Stimulated activated CD4-positive, alpha-beta T cell treated with anti-CD3 and anti-CD28 coated beads, TNF-alpha, amount 100 ng/mL, for 1 hour (primary cell): Measurements from ENCODE around the gene DPH2.

Experiments used
- DNase-seq, 3 donors: peaks; one replicate each; pipeline ENCODE4 v3.0.0-alpha.2; 2020; ENCODE audit warnings: low read depth in 3 of 3, low spot score in 1 of 3

DPH2 gene

DNA sequence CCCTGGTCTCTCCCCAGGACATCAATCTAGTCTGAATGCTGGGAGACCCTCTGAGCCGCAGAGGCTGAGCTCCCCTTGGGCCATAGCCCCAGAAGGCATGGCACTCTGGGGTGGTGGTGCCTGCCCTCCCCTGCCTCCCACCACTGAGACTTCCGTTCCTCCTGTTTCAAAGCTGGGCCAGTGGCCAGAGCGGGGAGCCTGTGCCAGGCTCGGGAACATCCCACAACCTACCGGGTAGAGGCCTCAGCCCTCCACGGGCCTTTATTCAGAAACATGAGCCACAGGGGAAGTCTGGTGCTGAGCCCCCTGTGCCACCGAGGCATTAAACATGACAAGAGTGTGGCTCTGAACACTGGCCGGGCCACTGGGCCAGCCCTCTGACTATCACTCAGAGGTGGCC is 29.6 kb downstream of the DPH2 start:
- no peak for DNase-seq

DNA sequence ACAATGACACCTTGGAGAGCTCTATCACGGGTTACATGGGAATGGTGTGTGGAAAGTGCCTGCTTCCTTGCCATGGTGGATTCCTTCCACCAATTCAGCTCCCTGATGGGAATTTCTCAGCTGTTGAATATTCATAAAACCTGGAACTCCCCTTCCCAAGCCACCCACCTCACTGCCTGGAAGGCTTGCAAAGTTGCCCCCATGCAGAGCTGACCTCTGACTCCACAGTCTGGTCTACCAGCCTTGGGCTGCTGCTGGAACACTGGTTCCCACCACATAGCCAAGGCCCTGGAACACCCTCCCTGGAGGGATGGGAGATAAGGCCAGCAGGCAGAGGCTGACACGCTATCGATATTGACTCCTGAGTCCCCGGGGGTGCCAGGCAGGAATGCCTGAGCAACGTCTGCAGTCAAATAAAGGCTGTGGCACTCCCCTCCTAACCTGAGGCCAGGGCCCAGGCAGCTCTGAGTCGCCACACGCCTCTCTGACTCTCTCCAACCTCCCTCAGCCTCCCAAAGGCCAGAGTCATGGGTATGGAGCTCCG is 30.4 kb downstream of the DPH2 start:
- DNase-seq: no peak

- no peak for DNase-seq
These were observed 32.4 kb downstream of the DPH2 start for GRCh38 chr1:44002165-44002564.

GRCh38 chr1:44002606-44003157 is 32.9 kb downstream of the DPH2 start:
- DNase-seq: no peak

DNA sequence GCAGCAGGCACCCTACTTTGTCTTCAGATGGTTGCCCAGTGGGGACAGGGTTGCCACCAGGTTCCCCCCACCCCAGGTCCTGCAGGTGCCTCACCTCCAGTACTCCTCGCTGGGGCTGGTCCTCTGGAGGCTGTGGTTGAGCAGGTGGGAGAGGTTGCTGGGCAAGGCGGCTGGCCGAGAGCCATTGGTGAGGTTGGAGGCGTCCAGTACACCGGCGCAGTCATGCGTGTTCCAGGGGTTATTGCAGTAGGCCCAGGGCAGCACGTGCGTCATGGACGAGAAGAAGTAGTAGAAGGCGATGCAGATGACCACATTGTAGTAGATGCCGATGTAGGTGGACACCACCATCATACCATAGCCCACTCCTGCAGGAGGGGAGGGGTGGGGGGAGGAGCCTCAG is 38.4 kb downstream of the DPH2 start:
- DNase-seq: no peak

DNA sequence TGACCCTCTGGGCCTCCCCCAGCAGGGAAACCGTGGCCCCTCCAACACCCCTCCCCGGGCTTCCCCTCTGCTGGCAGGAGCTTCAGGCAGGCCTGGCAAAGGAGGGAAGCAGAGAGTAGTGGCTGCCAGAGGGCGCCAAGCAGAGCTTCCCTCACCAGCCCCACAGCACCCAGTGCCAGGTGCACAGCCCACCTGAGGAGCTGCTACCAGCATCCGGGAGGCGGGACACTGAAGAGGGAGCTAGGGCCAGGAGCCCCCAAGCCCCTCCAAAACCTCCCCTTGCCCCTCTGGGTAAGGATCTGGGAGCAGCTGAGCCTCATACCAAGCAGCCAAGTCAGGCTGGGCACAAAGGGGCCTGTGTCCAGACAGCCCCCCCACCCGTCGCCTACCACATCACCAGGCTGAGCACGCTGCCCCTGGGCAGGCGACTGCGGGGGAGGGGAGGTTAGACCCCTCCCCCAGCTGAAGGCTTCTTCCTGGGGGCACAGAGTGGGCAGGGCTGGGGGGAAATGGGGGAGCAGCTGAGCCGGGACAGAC is 41.2 kb downstream of the DPH2 start:
- DNase-seq: no peak

- DNase-seq: no peak
These were observed 42.6 kb downstream of the DPH2 start for GRCh38 chr1:44012404-44012803.

DNA sequence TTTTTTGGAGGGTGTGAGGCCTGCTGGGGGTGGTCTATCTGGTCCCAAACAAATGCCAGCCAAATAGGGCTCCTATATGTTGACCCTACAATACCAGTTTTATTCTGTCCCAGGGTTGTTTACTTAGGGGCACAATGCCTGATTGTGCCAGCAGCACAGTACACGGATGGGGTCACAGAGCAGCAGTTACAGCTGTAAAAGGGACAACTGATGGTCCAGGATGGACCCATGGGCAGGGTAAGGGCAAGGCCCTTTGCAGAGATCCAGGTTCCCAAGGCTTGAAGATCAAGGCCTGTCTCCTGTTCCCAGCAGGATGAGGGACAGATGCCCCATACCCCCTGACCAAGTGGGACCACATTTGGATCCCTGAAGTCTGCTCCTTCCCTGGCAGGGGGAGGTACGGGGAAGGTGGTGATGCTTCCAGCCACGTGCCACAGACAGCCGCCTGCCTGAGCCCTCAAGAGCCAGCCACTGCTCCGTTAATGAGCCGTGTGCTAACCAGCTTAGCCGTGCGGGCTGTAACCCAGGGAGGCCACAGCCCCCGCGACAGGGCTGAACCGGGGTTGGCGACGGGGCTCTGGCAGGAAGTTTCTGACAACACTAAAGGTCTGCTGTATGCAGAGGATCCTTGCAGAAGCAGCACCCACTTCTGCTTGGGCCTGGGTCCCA is 43.3 kb downstream of the DPH2 start:
- DNase-seq: no peak

DNA sequence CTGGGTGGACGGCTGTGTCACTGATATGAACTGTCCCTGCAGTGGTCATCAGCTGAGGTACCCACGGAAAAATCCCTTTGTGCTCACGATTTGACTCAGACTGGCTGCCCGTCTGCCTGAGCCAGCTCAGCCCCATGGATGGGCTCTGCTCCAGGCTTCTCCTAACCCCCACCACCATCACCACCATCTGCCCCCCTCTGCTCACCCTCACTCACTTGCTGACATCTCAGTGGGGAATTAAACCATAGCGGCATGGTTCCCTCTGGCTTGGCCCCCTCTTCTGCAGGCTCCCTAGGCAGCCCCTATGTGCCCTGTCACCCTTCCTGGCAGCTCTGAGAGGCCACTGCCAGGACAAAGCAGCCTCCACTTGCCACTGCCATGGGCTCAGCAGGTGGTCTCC is 44.1 kb downstream of the DPH2 start:
- DNase-seq: no peak

- no peak for DNase-seq
These were observed 44.7 kb downstream of the DPH2 start for GRCh38 chr1:44014365-44015104.

- DNase-seq: no peak
These were observed 45.4 kb downstream of the DPH2 start for GRCh38 chr1:44015206-44015605.

DNA sequence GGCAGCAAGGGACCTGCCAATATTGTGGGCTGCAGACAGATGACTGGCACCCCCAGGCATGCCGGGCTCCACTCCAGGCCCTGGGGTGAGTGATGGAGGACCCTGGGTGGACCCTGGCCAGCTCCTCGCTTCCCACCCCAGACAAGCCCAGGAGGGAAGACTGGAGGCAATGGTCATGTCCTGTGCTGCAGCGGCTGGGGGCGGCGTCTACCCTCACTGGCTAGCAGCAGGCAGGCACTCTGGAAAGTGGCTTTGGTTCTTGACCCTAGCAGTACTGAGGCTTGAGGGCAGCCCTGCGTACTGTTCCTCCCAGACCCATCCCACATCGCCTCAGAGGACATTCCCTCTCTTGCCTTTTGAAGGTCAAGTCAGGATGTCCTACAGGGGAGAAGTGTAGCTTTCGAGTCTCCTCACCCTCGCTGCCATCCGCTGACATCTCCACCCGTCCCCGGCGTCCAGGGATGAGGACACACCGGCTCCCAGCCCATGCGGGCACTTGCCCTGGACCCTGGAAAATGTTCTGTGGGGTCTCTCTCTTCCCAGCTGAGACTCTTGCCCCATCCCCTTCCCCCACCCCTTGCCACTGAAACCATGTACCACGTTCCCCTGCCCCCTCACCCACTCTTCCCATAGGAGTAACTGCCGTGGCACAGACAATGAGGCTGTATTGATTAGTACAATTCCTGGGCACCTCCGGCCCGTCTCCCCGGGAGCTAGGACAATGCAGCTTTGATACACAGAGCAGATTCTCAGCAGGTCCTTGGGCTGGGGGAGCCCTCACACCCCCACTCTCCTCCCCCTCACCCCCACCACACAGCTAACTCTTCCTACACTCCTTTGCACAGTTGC is 46.5 kb downstream of the DPH2 start:
- DNase-seq: no peak

- no peak for DNase-seq
These were observed 47.1 kb downstream of the DPH2 start for GRCh38 chr1:44016890-44017400.

- DNase-seq: no peak
These were observed 49.7 kb downstream of the DPH2 start for GRCh38 chr1:44019466-44019948.

GRCh38 chr1:44020464-44020863 is 50.7 kb downstream of the DPH2 start:
- DNase-seq: no peak

GRCh38 chr1:44021156-44021555 is 51.3 kb downstream of the DPH2 start:
- DNase-seq: no peak

DNA sequence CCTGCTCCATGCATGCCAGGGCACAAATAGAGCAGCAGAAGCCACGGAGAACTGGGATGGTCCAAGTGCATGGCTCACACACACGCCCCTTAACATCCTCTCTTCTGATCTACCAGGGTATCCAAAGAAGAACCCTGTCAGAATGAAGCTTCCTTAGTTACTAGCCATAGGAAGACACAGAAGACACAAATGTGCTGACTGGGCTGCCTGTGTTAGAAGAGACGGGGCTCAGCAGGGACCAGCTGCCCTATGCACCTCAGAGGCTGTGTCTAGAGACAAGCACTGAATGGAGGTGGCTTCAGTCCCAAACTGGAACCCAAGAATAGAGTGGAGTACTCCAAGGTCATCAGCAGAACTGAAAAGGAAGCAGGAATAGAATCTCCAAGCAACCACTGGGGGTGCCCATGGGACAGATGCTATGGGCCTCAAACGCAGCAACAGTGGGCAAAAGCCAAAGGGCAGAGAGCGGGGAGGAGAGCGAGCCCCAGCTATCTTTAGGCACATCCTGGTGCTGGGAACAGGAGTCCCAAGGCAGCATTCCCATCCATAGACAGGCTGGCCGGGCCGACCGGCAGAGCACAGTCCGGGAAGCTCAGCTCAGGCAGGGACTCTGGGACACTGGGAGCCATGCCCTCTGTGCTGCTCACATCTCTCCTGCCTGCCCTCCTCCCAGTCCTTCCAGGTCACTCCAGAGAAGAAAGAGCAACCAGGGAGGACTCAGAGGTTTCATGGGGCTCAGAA is 51.9 kb downstream of the DPH2 start:
- DNase-seq: no peak
